Activated naive CD8-positive, alpha-beta T cell treated with anti-CD3 and anti-CD28 coated beads, Interleukin-2, amount 10 ng/mL, durations not matched to agents 7 days and 5 days (primary cell): Measurements from ENCODE around the gene DNPEP. TPM values are rescaled to one million over a fixed set of nuclear protein-coding genes. Genes with fewer than 3 reads are reported as not detected.
"Not testable (repeated sequence)": the region's sequence is repeated elsewhere in the genome, so short reads cannot be mapped to it uniquely, and the experiment has no call there.

Source experiments
- ATAC-seq: fragments of 150-1000 bp; cut with Tn5 transposase; one replicate; pipeline ENCODE4 v1.10.0; 2021; ENCODE audit warnings: low read depth, moderate library complexity
- POLR2A ChIA-PET: fragments of 350-600 bp; sonication (Branson Sonifier 250); formaldehyde crosslinking; loops from one replicate; lab custom pipeline; 2021; ENCODE audit warnings: antibody characterized with exemption; lab: Charles Lee
- DNase-seq: peaks from one replicate; pipeline ENCODE4 v3.0.0; 2021
- H3K27ac Mint-ChIP-seq: one replicate; pipeline ENCODE4 v1.8.0; 2022; ENCODE audit warnings: mild to moderate bottlenecking, mixed read lengths
- H3K27me3 Mint-ChIP-seq: one replicate; pipeline ENCODE4 v1.8.0; 2022; ENCODE audit warnings: mild to moderate bottlenecking, moderate library complexity, mixed read lengths
- H3K36me3 Mint-ChIP-seq: one replicate; pipeline ENCODE4 v1.8.0; 2021; ENCODE audit warnings: mild to moderate bottlenecking, mixed read lengths
- H3K4me1 Mint-ChIP-seq: one replicate; pipeline ENCODE4 v1.8.0; 2021; ENCODE audit warnings: mixed read lengths
- H3K4me3 Mint-ChIP-seq: one replicate; pipeline ENCODE4 v1.8.0; 2022; ENCODE audit warnings: mild to moderate bottlenecking, moderate library complexity, mixed read lengths
- H3K9me3 Mint-ChIP-seq: one replicate; pipeline ENCODE4 v1.8.0; 2021; ENCODE audit warnings: mixed read lengths
- total RNA-seq, 2 experiments: library from RNA; stranded (reverse); gene quantifications; one replicate each; pipeline ENCODE4 v1.2.3, GENCODE V29; 2021

The DNPEP gene
- total RNA-seq, 2 experiments from 2014 or later: 63.2 to 69.0 TPM

- no peak overlapping the region for H3K27ac Mint-ChIP-seq
- no peak for DNase-seq
- H3K4me1 Mint-ChIP-seq: no peaks in the 10 kb centered on the region
- no peak overlapping the region for H3K4me3 Mint-ChIP-seq
- POLR2A ChIA-PET: no interaction called here
- peaks cover 5% of the 10 kb centered on the region for H3K27me3 Mint-ChIP-seq
- peak; percentile 88 for ATAC-seq
- no peaks in the 10 kb centered on the region for H3K36me3 Mint-ChIP-seq
- no peaks in the 10 kb centered on the region for H3K9me3 Mint-ChIP-seq
Measured at GRCh38 chr2:219402665-219403515, 15.2 kb upstream of the DNPEP start.

- ATAC-seq (no peak), DNase-seq (no peak)
- Mint-ChIP-seq H3K36me3 (no peaks in the 10 kb centered on the region), H3K4me1 (peaks cover 5% of the 10 kb centered on the region), H3K9me3 (no peaks in the 10 kb centered on the region), H3K27me3 (peaks cover 5% of the 10 kb centered on the region), H3K27ac (no peak overlapping the region), H3K4me3 (no peak overlapping the region)
- POLR2A ChIA-PET: no interaction called here
Measured at GRCh38 chr2:219401606-219402005, 13.9 kb upstream of the DNPEP start.

- DNase-seq (no peak), ATAC-seq (no peak)
- peaks cover 5% of the 10 kb centered on the region for H3K27me3 Mint-ChIP-seq
- H3K4me1 Mint-ChIP-seq: peaks cover 5% of the 10 kb centered on the region
- H3K4me3 Mint-ChIP-seq: no peak overlapping the region
- no peaks in the 10 kb centered on the region for H3K36me3 Mint-ChIP-seq
- H3K27ac Mint-ChIP-seq: no peak overlapping the region
- POLR2A ChIA-PET: no interaction called here
- no peaks in the 10 kb centered on the region for H3K9me3 Mint-ChIP-seq
Measured at GRCh38 chr2:219400562-219400961, 12.8 kb upstream of the DNPEP start.

GRCh38 chr2:219399716-219400478, 12.2 kb upstream of the DNPEP start:
- Mint-ChIP-seq H3K27me3 (peaks cover 5% of the 10 kb centered on the region), H3K27ac (no peak overlapping the region), H3K4me1 (peaks cover 5% of the 10 kb centered on the region), H3K9me3 (no peaks in the 10 kb centered on the region), H3K36me3 (no peaks in the 10 kb centered on the region), H3K4me3 (no peak overlapping the region)
- POLR2A ChIA-PET: no interaction called here
- no peak for ATAC-seq
- DNase-seq: no peak

- Mint-ChIP-seq H3K27me3 (peaks cover 9% of the 10 kb centered on the region), H3K4me3 (no peak overlapping the region), H3K4me1 (peaks cover 5% of the 10 kb centered on the region), H3K36me3 (no peaks in the 10 kb centered on the region), H3K9me3 (no peaks in the 10 kb centered on the region), H3K27ac (no peak overlapping the region)
- ATAC-seq: no peak
- DNase-seq: no peak
- POLR2A ChIA-PET: interaction anchor here (0.7 kb wide), 1 partner anchor 22 kb away, joined by 4 read pairs; no protein-coding TSS in a partner anchor
Measured at GRCh38 chr2:219398721-219399363, 11.1 kb upstream of the DNPEP start.

- DNase-seq: no peak
- Mint-ChIP-seq H3K27me3 (peaks cover 13% of the 10 kb centered on the region), H3K4me3 (no peak overlapping the region), H3K27ac (no peak overlapping the region), H3K36me3 (no peaks in the 10 kb centered on the region), H3K4me1 (peaks cover 5% of the 10 kb centered on the region), H3K9me3 (peaks cover 3% of the 10 kb centered on the region)
- peak; percentile 30 for ATAC-seq
- POLR2A ChIA-PET: no interaction called here
Measured at GRCh38 chr2:219396863-219397457, 9.2 kb upstream of the DNPEP start.

GRCh38 chr2:219395609-219396008, 7.9 kb upstream of the DNPEP start:
- no peak overlapping the region for H3K4me3 Mint-ChIP-seq
- no peaks in the 10 kb centered on the region for H3K36me3 Mint-ChIP-seq
- DNase-seq (no peak), ATAC-seq (no peak)
- H3K4me1 Mint-ChIP-seq: peaks cover 5% of the 10 kb centered on the region
- no peak overlapping the region for H3K27ac Mint-ChIP-seq
- peaks cover 13% of the 10 kb centered on the region for H3K27me3 Mint-ChIP-seq
- POLR2A ChIA-PET: no interaction called here
- peaks cover 3% of the 10 kb centered on the region for H3K9me3 Mint-ChIP-seq

- POLR2A ChIA-PET, H3K4me1 Mint-ChIP-seq, H3K36me3 Mint-ChIP-seq, H3K27ac Mint-ChIP-seq, H3K9me3 Mint-ChIP-seq, H3K4me3 Mint-ChIP-seq, ATAC-seq, DNase-seq: not testable (repeated sequence)
- peaks cover 13% of the 10 kb centered on the region for H3K27me3 Mint-ChIP-seq
Measured at GRCh38 chr2:219395056-219395455, 7.3 kb upstream of the DNPEP start.

GRCh38 chr2:219392754-219393153, 5.0 kb upstream of the DNPEP start:
- ATAC-seq (no peak), DNase-seq (no peak)
- Mint-ChIP-seq H3K4me3 (no peak overlapping the region), H3K4me1 (peaks cover 10% of the 10 kb centered on the region), H3K27me3 (peaks cover 13% of the 10 kb centered on the region), H3K27ac (no peak overlapping the region), H3K9me3 (peaks cover 3% of the 10 kb centered on the region), H3K36me3 (no peaks in the 10 kb centered on the region)
- POLR2A ChIA-PET: no interaction called here

GRCh38 chr2:219388907-219389156, 1.1 kb upstream of the DNPEP start:
- H3K27ac Mint-ChIP-seq: peak overlapping the region; percentile 75
- peak overlapping the region; percentile 75 for H3K4me3 Mint-ChIP-seq
- H3K36me3 Mint-ChIP-seq: peaks cover 7% of the 10 kb centered on the region
- H3K4me1 Mint-ChIP-seq: peaks cover 8% of the 10 kb centered on the region
- ATAC-seq (no peak), DNase-seq (no peak)
- H3K27me3 Mint-ChIP-seq: peaks cover 7% of the 10 kb centered on the region
- POLR2A ChIA-PET: interaction anchor here (1.0 to 3.4 kb wide), 4 partner anchors 11 to 211 kb away, joined by 4 to 13 read pairs (median 5); partner anchors contain the start of genes GMPPA and STK11IP
- peaks cover 3% of the 10 kb centered on the region for H3K9me3 Mint-ChIP-seq

- peak; percentile 99 for DNase-seq
- H3K4me1 Mint-ChIP-seq: peaks cover 8% of the 10 kb centered on the region
- H3K4me3 Mint-ChIP-seq: peak overlapping the region; percentile 75
- H3K36me3 Mint-ChIP-seq: peaks cover 7% of the 10 kb centered on the region
- peaks cover 3% of the 10 kb centered on the region for H3K9me3 Mint-ChIP-seq
- peaks cover 4% of the 10 kb centered on the region for H3K27me3 Mint-ChIP-seq
- peak; percentile 77 for ATAC-seq
- H3K27ac Mint-ChIP-seq: peak overlapping the region; percentile 76
- POLR2A ChIA-PET: interaction anchor here (0.7 to 3.4 kb wide), 13 partner anchors 11 to 213 kb away, joined by 3 to 13 read pairs (median 4); partner anchors contain the start of genes CHPF, GMPPA, STK11IP and TMEM198
Measured at GRCh38 chr2:219388121-219388906, 602 bp upstream of the DNPEP start.

- peak; percentile 42 for DNase-seq
- Mint-ChIP-seq H3K27ac (peak overlapping the region; percentile 93), H3K4me1 (peaks cover 8% of the 10 kb centered on the region), H3K4me3 (peak overlapping the region; percentile 89), H3K9me3 (no peaks in the 10 kb centered on the region), H3K36me3 (peaks cover 11% of the 10 kb centered on the region), H3K27me3 (no peaks in the 10 kb centered on the region)
- POLR2A ChIA-PET: interaction anchor here (0.7 to 3.4 kb wide), 6 partner anchors 33 to 193 kb away, joined by 3 to 13 read pairs (median 4); partner anchors contain the start of gene GMPPA
- ATAC-seq: no peak
Measured at GRCh38 chr2:219386532-219387280, 1.0 kb downstream of the DNPEP start.
